ENCODE results near the gene DNASE1L3. TPM values are rescaled to one million over a fixed set of nuclear protein-coding genes. Genes with fewer than 3 reads are reported as not detected.

DNASE1L3 gene
- polyA plus RNA-seq, 1 experiment = not detected

GRCh38 chr3:58180099-58180880 is 30.5 kb downstream of the DNASE1L3 start:
- ChIA-PET CTCF (interaction anchor here (1.2 to 4.0 kb wide), 3 partner anchors 13 to 126 kb away, joined by 3 to 37 read pairs (median 4); partner anchors contain the start of genes HTD2 and RPP14), POLR2A (no interaction called here)
- DNase-seq (ENCODE audit: low read depth, low spot score) = no peak
- Histone ChIP-seq H3K27ac (ENCODE audit: low read depth, low read length) (no peak overlapping the region), H3K27me3 (ENCODE audit: control insufficient read depth, insufficient read depth, low read length) (no peaks in the 10 kb centered on the region), H3K9me3 (ENCODE audit: control insufficient read depth, insufficient read depth, low read length) (no peaks in the 10 kb centered on the region), H3K4me3 (ENCODE audit: low read depth, low read length) (no peak overlapping the region)
- TF ChIP-seq CTCF (IDR thresholded peaks at IDR 0.05; ENCODE audit: low read depth, low read length) = no peak

GRCh38 chr3:58179235-58180098 is 31.3 kb downstream of the DNASE1L3 start:
- ChIA-PET CTCF (interaction anchor here (1.8 to 4.0 kb wide), 3 partner anchors 12 to 127 kb away, joined by 4 to 37 read pairs (median 24); partner anchors contain the start of genes HTD2 and RPP14), POLR2A (no interaction called here)
- no peak overlapping the region for H3K27ac ChIP-seq (ENCODE audit: low read depth, low read length)
- H3K27me3 ChIP-seq (ENCODE audit: control insufficient read depth, insufficient read depth, low read length) = no peaks in the 10 kb centered on the region
- H3K9me3 ChIP-seq (ENCODE audit: control insufficient read depth, insufficient read depth, low read length) = no peaks in the 10 kb centered on the region
- no peak overlapping the region for H3K4me3 ChIP-seq (ENCODE audit: low read depth, low read length)
- no peak for TF ChIP-seq CTCF (IDR thresholded peaks at IDR 0.05; ENCODE audit: low read depth, low read length)
- DNase-seq (ENCODE audit: low read depth, low spot score) = no peak

- H3K27me3 ChIP-seq (ENCODE audit: control insufficient read depth, insufficient read depth, low read length) = no peaks in the 10 kb centered on the region
- no peak for TF ChIP-seq CTCF (IDR thresholded peaks at IDR 0.05; ENCODE audit: low read depth, low read length)
- H3K4me3 ChIP-seq (ENCODE audit: low read depth, low read length) = no peak overlapping the region
- DNase-seq (ENCODE audit: low read depth, low spot score) = no peak
- no peaks in the 10 kb centered on the region for H3K9me3 ChIP-seq (ENCODE audit: control insufficient read depth, insufficient read depth, low read length)
- ChIA-PET POLR2A (interaction anchor here (1.7 kb wide), 1 partner anchor 11 kb away, joined by 5 read pairs; no protein-coding TSS in a partner anchor), CTCF (interaction anchor here (0.6 to 4.0 kb wide), 24 partner anchors 10 to 281 kb away, joined by 3 to 76 read pairs (median 7); partner anchors contain the start of genes HTD2 and RPP14)
- no peak overlapping the region for H3K27ac ChIP-seq (ENCODE audit: low read depth, low read length)
Measured at GRCh38 chr3:58178528-58179234, 32.1 kb downstream of the DNASE1L3 start.

- DNase-seq (ENCODE audit: low read depth, low spot score) = peak; percentile 48
- ChIA-PET POLR2A (interaction anchor here (1.7 kb wide), 1 partner anchor 11 kb away, joined by 5 read pairs; no protein-coding TSS in a partner anchor), CTCF (interaction anchor here (0.6 to 4.0 kb wide), 39 partner anchors 11 to 280 kb away, joined by 3 to 76 read pairs (median 5); partner anchors contain the start of genes HTD2 and RPP14)
- peak overlapping the region; percentile 49 for H3K4me3 ChIP-seq (ENCODE audit: low read depth, low read length)
- H3K27me3 ChIP-seq (ENCODE audit: control insufficient read depth, insufficient read depth, low read length) = no peaks in the 10 kb centered on the region
- TF ChIP-seq CTCF (IDR thresholded peaks at IDR 0.05; ENCODE audit: low read depth, low read length) = peak; percentile 89
- no peaks in the 10 kb centered on the region for H3K9me3 ChIP-seq (ENCODE audit: control insufficient read depth, insufficient read depth, low read length)
- H3K27ac ChIP-seq (ENCODE audit: low read depth, low read length) = no peak overlapping the region
Measured at GRCh38 chr3:58177747-58178527, 32.8 kb downstream of the DNASE1L3 start.
